Umbilical cord (tissue), 2 donors: Measurements from ENCODE around the gene TMEM14C. TPM values are rescaled to one million over a fixed set of nuclear protein-coding genes. Genes with fewer than 3 reads are reported as not detected.

Experiments used
- DNase-seq: peaks from one replicate; pipeline ENCODE4 v3.0.0-alpha.2; 2015; ENCODE audit warnings: low spot score
- total RNA-seq: library from RNA; depleted of rRNA; stranded (reverse); fragments of >200 nt; gene quantifications from one replicate; pipeline ENCODE4 v1.2.3, GENCODE V29; 2014; ENCODE audit warnings: low replicate concordance; ENCODE audit not compliant: insufficient read depth

Gene TMEM14C
- total RNA-seq = 75.1 TPM

DNA sequence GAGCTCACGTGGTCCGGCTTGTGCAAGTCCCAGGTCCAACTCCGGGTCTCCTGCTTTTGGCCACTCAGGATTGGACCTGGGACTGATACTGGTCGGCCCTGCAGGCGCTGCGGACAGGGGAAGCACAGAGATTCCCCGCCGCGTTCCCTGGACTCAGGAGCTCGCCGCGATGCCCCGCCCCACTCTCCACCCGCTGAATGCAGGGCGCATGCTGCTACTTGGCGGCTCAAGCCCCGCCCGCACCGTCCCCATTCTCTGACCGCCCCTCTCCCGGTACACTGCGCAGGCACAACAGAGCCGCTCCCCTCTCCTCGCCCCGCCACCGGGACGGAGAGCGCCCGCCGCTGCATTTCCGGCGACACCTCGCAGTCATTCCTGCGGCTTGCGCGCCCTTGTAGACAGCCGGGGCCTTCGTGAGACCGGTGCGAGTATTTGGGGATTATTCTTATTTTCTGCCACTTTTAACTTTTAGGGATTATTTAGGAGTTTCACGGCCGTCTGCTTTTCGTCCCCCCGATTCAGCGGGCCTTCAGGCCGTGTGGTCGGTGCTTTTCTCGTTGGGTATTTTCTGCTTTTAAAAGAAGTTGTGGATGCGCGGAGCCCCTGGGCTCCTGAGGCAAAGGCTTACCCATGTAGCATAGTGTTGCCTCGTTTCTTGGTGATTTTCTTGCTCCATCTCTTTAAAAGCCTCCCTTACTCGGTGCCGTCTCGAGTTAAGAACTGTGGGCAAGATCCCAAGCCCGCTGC lies at the start of gene TMEM14C:
TMEM14C (plus strand) TSS at position 251 of the 747 bp plus-strand sequence. CDS start 1,544 bp downstream, outside the sequence.
- DNase-seq = peak; percentile 99

DNA sequence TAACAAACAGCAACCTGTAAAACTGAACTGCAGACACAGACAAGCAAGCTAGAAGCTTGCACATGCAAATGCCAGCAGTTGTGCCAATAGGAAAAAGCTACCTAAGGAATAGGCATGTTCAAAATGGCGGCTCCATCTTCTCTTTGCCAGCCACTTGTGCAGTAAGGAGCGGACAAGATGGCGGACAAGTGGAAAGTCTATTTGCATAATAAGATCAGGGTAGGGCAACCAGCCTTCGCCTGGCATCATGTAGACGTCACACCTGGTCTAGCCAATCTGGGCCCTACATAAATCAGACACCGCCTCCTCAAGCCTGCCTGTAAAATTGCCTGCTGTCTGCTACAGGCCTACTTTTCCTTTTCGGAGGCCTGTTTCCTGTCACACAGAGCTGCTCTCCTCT lies 46.5 kb upstream of the TMEM14C start:
- DNase-seq = no peak

DNA sequence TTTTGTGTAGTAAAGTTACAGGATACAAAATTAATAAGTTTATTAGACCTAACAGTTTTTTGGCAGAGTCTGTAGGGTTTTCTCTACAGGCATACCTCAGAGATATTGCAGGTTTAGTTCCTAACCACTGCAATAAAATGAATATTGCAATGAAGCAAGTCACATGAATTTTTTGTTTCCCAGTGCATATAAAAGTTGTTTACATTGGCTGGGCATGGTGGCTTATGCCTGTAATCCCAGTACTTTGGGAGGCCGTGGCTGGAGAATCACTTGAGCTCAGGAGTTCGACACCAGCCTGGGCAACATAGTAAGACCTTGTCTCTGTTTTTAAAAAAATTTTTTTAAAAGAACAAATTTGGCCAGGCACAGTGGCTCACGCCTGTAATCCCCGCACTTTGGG lies 44.4 kb upstream of the TMEM14C start:
- DNase-seq = no peak

DNA sequence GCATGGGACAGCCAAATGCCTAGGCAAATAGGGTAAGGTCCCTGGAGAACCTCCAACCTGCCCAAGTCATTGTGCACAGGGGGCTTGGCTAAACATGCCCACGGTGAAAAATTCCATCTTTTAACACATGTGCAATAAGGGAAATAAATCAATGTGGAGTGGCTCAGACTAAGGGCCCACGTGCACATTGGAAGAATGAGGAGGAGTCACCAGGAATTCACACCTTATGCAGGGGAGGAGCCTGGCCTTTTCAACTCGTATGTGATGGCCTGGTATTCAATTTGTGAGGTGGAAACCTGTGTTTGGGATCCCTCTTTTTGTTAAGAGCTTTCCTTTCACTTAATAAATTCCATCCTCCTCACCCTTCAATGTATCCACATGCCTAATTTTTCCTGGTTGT lies 41.1 kb upstream of the TMEM14C start:
- DNase-seq = no peak

DNA sequence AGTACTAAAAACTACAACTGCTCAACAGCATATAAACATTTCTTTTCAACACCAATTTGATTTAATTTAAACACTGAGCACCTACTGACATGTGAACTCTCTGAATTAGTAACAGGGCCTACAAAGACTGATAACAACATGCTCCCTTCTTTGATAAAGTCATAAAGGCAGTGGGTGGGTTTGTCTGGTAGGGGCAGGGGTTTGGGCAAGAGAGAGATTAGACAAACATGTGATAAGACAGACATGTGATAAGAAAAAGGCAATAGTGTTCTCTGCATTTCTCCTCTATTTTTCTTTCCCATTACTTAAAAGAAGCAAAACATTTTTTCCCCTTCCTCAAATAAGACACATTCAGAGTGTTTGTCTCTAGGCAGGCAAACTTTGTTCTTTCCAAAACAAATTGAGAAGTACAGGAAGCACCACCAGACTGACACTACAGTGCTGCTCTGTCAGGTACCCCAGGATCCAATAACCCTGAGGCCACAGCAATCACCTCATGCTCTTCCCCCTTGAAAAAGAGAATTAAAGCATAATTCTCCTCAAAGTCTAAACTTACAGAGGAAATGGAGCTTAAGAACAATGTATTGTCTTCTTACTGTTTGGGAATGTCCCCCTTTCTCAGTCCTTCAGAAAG lies 40.4 kb upstream of the TMEM14C start:
- DNase-seq = no peak

DNA sequence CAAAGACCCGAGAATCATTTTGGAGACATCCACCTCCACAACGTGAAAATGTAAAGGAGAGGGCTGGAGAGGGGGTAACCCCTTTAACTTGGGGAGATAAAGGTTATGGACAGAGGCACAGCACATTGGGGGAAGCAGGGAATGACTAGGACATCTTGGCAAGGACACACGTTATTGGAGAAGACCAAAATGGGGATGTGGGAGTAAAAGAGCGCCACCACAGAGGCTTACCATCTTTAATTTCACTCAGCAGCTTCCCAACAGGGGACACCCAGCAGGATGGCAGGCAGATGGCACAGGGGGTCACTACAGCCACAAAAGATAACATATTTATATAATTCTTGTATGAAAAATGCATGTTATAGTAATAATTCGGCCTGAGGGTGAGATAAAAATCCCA lies 38.3 kb upstream of the TMEM14C start:
- DNase-seq = no peak

DNA sequence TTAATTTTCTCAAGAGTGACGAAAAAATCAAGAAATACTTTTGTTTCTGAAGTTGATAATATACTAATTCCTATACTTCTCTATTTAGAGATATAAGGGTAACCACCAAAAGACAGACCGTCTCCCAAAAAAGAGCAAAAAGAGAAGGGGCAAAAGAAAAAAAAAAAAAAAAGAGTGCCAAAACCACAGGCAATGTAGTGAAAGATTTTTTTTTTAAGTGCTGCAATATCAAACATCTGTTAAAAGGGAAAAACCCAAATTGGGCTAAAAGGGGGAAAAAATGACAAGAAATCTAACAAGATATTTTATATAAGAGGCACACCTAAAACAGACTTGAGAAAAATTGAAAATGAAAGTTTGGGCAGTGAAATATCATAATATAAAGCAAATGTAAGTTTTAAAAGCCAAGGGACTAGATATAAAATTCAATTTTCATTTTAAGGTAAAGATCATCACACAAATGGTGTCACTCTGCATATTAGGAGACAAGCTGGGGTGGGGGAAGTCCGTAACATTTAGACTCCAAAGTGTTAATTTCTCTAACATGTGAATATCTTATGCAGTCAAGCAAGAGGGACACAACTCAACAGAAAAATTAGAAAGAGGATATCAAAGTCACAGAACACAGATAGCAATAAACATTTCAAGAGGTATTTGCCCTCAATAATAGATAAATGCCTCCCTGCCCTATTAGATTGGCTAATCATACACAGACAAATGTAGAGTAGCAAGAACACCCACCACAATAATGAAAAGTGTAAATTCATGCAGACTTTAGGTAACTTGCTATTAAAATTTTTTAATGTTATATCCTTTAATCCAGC lies 37.6 kb upstream of the TMEM14C start:
- DNase-seq = no peak

DNA sequence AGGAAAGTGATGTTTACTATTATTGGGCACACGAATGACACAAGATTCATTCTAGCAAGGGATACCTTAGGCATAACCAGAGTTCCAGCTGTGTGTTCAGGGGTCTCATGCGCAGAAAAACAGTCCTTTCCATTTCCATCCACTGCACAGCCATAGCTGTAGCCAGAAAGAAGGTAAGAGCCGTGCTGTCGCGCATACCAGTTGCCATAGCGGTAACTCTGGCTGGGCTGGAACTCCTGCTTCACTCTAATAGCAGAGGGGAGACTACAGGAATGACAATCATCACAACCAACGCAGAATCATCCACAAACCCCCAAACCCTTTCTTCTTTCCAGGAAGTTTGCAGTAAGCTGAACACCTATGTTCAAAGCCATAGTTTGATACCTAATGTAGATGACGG lies 36.0 kb upstream of the TMEM14C start:
- no peak for DNase-seq

DNA sequence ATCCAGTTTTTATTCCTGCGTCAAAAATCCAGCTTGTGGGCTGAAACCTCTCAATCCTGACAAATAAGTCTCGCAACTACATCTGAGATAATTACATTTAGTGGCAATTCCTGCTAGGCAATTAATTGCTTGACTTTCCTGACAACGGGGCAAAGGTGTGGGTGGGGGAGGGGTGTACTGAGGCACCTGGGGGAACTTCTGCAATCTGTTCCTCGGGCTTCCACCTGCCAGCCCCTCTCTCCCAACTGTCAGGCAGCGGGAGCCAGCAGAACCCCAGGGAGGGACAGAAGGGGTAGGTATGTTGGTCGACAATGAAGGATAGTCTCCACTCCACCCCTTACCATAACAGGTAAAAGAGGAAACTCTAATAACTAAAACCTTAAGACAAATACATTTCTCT lies 35.3 kb upstream of the TMEM14C start:
- DNase-seq = no peak

DNA sequence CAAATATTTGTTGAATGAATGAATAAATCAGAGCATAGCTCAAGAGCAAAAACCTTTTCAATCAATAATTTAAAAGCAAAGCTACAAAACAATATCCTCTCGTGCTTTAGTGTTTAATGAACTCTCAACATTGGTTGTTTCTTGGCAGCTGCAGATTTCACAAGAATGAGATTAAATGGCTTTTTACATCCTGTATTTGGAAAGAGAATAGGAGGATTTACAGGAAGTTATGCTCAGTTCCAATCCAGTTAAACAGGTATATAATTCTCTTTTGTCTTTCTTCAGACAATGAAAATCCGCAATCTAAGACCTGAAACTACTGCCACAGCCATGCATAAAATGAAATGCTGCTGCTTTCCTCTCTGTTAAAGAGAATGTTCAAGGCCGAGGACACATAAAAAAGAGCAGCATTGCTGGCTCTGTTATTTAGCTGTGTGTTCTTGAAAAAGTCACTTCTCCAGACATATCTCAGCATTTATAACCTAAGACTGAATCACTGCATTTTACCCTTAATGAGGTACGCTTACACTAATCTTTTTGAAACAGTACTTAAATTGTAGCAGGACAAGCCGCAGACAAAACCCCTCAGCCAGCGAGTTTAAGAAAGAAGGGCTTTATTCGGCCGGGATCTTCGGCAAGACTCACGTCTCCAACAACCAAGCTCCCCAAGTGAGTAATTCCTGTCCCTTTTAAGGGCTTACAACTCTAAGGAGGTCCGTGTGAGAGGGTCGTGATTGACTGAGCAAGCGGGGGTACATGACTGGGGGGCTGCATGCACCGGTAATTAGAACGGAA lies 32.0 kb upstream of the TMEM14C start:
- no peak for DNase-seq

DNA sequence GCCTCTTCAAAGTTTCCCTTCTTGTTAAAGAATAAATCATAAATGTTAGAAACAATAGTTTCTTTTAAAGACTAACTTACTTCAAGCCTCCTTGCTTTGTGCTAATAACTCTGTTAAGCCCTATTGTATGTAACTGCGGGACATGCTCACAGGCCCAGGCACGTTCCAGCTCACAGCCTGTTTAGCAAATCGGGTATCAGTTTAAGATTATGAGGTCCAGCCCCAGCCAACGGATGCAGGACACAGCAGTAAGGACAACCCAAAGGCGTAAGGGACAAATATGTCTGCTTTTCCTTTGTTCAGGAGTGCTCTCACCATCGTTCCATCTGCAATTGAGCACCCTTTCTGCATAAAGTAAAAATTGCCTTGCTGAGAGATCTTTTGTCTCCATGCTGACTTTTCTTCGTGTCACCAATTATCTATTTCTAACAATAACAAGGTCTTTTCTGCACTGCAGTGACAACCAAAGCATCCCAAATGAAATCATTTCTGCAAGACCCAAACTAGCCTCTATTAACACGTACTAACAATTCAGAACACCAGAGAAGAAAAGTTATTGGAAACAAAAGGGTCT lies 29.8 kb upstream of the TMEM14C start:
- DNase-seq = no peak

DNA sequence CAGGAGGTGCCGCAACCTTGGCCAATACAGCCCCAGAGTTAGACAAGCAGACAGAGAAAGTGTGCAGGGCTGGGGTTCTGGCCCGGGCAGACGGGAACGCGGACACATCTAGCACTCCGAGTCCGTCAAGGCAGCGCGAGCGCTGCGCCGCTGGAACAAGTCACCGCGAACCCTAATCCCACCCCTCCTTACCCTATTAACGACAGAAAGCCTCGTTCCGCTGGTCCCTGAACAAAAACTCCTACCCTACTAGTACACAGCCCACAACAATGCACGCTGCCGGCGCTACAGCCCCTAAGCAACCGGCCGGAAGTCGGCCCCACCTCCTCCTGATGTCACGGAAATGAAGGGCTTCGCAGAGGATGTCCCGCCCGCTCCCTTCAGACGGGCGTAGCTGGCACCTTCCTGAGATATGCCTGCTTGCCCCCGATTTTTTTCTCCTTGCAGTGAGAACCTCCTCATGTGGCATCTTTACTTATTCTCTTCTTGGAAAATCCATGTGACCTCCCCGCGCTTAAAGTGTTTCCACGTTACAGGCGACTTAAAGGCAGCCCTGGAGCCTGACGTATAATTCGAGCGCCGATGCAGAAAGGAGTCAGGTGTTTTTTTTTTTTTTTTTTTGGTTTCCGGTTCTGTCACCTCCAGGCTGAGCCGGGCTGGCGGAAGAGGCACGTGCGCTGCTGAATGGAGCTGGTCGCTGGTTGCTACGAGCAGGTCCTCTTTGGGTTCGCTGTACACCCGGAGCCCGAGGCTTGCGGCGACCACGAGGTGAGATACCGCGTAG lies 28.4 kb upstream of the TMEM14C start, which contains the start of the genes C6orf52 and PAK1IP1:
C6orf52 (minus strand) TSS at position 315 of the 784 bp plus-strand sequence. CDS start 7,066 bp downstream, outside the sequence.
PAK1IP1 (plus strand) TSS at position 671 of the 784 bp plus-strand sequence; CDS start at position 685, 14 bp downstream.
- DNase-seq = peak; percentile 98

DNA sequence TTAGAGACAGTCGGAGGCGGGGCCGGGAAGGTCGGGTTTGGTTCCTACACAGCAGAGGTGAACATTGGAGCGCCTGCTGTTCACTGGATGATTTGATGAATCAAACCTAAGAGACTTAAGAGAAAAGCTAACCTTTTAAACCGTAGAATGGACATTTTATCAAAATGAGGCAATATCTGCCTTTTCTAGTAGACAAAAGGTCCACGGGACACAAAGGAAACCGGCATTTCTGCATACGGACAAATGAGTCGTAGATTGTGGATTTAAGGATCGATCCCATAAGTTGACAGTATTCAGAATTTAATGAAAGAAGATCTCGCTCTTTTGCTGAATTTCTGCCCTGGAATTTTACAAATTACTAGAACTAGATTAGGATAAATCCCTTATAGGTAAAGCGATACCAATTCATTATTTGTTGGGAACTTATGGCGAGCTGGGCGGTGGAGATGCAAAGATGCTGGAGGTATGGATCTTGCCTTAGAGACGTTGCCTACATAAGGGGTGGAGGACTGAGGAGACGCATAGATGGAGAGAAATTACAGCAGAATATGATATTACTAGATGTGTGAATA lies 27.7 kb upstream of the TMEM14C start:
- DNase-seq = no peak

DNA sequence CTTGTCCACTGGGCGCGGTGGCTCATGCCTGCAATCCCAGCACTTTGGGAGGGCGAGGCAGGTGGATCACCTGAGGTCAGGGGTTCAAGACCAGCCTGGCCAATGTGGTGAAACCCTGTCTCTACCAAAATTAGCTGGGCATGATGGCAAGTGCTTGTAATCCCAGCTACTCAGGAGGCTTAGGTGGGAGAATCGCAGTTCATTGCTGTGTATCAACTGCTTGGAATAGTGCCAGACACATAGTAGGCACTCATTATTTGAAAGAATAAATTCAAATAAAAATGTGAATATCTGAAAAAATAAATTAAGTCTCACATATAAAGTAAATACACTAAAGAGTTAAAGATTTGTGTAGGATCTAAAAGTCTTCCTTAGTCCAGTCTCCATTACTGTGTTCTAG lies 26.2 kb upstream of the TMEM14C start:
- no peak for DNase-seq

DNA sequence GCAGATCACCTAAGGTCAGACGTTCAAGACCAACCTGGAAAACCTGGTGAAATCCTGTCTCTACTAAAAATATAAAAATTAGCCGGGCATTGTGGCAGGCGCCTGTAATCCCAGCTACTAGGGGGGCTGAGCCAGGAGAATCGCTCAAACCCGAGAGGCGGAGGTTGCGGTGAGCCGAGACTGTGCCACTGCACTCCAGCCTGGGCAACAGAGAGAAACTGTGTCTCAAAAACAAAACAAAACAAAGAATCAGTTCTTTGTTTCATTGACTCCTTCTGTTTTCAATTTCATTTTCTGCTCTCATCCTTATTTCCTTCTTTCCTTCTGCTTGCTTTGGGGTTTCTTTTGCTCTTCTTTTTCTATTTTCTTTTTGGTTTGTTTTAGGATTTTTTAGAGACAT lies 8.9 kb upstream of the TMEM14C start:
- no peak for DNase-seq

DNA sequence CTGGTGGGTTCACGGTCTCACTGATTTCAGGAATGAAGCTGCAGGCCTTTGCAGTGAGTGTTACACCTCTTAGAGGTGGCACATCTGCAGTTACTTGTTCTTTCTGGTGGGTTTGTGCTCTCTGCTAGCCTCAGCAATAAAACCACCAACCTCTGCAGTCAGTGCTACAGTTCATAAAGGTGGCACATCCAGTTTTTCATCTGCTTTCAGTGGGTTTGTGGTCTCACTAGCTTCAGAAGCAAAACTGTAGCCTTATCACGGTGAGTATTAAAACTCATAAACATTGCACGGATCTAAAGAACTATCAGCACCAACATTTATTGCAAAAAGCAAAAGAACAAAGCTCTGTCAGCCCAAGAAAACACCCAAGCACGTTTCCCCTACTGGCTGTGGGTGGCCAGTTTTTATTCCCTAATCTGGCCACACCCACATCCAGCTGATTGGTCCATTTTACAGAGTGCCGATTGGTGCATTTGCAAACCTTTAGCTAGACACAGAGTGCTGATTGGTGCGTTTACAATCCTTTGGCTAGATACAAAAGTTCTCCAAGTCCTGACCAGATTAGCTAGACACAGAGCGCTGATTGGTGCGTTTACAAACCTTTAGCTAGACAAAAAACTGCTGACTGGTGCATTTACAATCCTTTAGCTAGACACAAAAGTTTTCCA lies 3.4 kb upstream of the TMEM14C start:
- no peak for DNase-seq

DNA sequence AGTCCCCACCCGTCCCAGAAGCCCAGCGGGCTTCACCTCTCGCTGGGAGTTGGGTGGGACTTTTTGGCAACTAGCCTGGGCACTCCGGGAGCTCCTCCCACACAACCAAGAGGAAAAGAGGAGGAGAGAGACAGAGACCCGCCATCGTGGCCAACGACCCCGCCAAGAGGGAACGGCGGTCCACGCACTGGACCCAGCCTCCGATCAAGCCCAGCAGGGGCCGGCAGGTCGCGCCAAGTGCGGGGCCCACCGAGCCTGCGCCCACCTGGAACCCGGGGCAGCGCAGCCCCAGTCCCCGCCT lies 3.0 kb upstream of the TMEM14C start:
- peak; percentile 57 for DNase-seq

DNA sequence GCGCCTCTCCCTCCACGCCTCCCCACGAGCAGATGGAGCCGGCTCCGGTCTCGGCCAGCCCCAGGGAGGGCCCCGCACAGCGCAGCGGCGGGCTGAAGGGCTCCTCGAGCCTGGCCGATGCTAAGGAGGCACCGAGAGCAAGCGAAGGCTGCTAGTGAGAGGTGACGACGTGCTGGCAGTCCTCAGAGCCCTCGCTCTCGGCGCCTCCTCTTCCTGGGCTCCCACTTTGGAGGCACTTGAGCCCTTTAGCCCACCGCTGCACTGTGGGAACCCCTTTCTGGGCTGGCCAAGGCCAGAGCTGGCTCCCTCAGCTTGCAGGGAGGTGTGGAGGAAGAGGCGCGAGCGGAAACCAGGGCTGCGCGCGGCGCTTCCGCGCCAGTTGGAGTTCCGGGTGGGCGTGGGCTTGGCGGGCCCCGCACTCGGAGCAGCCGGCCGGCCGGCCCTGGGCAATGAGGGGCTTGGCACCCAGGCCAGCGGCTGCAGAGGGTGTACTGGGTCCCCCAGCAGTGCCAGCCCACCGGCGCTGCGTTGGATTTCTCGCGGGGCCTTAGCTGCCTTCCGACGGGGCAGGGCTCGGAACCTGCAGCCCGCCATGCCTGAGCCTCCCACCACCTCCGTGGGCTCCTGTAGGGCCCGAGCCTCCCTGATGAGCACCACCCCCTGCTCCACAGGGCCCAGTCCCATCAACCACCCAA lies 2.5 kb upstream of the TMEM14C start:
- peak; percentile 54 for DNase-seq
